Esophagus (tissue), 2 donors: ENCODE data around the gene MTMR2. TPM values are rescaled to one million over a fixed set of nuclear protein-coding genes. Genes with fewer than 3 reads are reported as not detected.
"Not testable (repeated sequence)": the region's sequence is repeated elsewhere in the genome, so short reads cannot be mapped to it uniquely, and the experiment has no call there.

Source experiments
- H3K27ac ChIP-seq, 2 donors: one replicate each; pipeline ENCODE4 v1.5.1; 2013; ENCODE audit warnings: low read depth in 2 of 2, mild to moderate bottlenecking in 2 of 2, inconsistent platforms in 1 of 2, low read length in 1 of 2, moderate library complexity in 1 of 2
- H3K27me3 ChIP-seq, 2 donors: one replicate each; pipeline ENCODE4 v1.6.1; 2013; ENCODE audit warnings: low read length in 2 of 2, control low read depth in 1 of 2, mild to moderate bottlenecking in 1 of 2; ENCODE audit not compliant: insufficient read depth in 2 of 2, control insufficient read depth in 1 of 2
- H3K36me3 ChIP-seq, 2 donors: one replicate each; pipeline ENCODE4 v1.6.1; 2013; ENCODE audit warnings: low read length in 1 of 2; ENCODE audit not compliant: control insufficient read depth in 2 of 2, insufficient read depth in 2 of 2
- H3K4me1 ChIP-seq, 2 donors: one replicate each; pipeline ENCODE4 v1.6.1; 2013; ENCODE audit warnings: low read length in 1 of 2; ENCODE audit not compliant: control insufficient read depth in 2 of 2, insufficient read depth in 2 of 2
- H3K4me3 ChIP-seq, 2 donors: one replicate each; pipeline ENCODE4 v1.5.1; 2013; ENCODE audit warnings: low read length in 2 of 2, mild to moderate bottlenecking in 2 of 2, low read depth in 1 of 2, moderate library complexity in 1 of 2
- H3K9me3 ChIP-seq, 2 donors: one replicate each; pipeline ENCODE4 v1.6.1; 2013; ENCODE audit warnings: mild to moderate bottlenecking in 2 of 2, low read depth in 1 of 2, low read length in 1 of 2, moderate library complexity in 1 of 2; ENCODE audit not compliant: control insufficient read depth in 2 of 2, insufficient read depth in 1 of 2
- WGBS, 2 donors: extraction: QIAGEN DNeasy Blood & Tissue Kit; methylation state at CpG; one replicate each; pipeline ENCODE4 v1.1.7; 2013; 5-methylcytosine and 5-hydroxymethylcytosine counted together
- polyA plus RNA-seq, 2 donors: library from polyadenylated mRNA; stranded (reverse); fragments of 200-250 nt; gene quantifications; one replicate each; pipeline ENCODE4 v1.2.3, GENCODE V29; 2013
- donor health status: healthy with polysubstance abuse.
- donor health status: Bipolar disorder and iron deficiency.

MTMR2 gene
- polyA plus RNA-seq, 2 donors, result 5.6 to 10.0 TPM

DNA sequence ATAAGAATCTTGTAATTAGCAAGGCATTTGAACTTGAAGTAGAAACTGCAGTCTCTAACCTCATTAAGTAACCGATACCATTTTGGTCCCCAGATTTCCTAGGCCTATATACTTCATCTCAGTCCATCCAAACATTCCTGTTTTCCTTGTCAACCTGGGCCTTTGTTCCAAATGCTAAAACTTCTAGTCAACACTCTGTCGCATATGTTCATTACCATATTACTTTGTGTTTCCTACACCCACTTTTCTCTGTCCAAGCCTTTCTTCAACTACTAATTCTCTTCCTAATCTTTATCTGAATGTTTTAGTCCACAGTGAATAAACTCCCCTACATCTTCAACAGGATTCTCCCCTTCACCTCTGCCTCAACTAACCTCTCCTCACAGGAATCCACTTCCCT, 31.4 kb downstream of the MTMR2 start:
- H3K36me3 ChIP-seq, result no peaks in the 10 kb centered on the region
- no peaks in the 10 kb centered on the region for H3K27me3 ChIP-seq
- 96 to 97% methylated on average over 2 of the region's 2 CpGs for WGBS, 2 donors
- H3K9me3 ChIP-seq, result no peaks in the 10 kb centered on the region
- H3K4me3 ChIP-seq, result no peak overlapping the region
- no peak overlapping the region for H3K27ac ChIP-seq
- no peaks in the 10 kb centered on the region for H3K4me1 ChIP-seq

DNA sequence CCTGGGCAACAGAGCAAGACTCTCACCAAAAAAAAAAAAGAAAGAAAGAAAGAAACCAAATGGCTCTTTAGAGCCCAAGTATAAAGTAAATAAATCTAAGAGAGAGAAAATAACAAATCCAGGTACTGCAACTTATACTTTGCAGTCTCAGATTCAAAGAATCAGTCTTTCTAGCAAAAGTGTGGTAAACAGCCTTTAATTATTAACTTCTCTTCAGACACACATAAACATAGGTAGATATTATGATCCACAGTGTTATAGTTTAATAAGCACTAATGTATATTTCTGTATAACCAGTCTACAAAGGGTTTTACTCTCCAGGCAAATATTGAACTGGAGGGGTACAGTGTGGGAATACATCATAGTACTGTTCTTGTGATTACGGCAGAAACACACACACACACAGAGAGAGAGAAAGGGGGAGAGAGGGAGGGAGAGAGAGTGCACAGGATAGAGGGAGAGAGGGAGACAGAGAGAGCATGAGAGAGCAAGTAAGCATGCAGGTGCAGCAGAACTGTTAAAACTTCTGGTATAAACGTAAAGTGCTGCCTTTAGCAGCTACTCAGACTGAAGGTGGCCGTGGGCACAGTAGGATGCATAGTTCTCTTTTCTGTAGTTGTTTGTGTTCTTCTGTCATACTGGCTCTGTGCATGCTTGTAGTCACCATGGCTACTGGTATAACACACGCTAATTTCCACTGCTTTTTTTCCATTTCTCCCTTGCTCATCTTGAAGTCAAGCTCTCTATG, 32.3 kb downstream of the MTMR2 start:
- no peaks in the 10 kb centered on the region for H3K9me3 ChIP-seq
- H3K4me3 ChIP-seq, result no peak overlapping the region
- H3K27ac ChIP-seq, result peak overlapping the region in 1 of 2 donors; percentile 21
- no peaks in the 10 kb centered on the region for H3K4me1 ChIP-seq
- 58 to 65% methylated on average over 4 of the region's 4 CpGs for WGBS, 2 donors
- no peaks in the 10 kb centered on the region for H3K36me3 ChIP-seq
- no peaks in the 10 kb centered on the region for H3K27me3 ChIP-seq

DNA sequence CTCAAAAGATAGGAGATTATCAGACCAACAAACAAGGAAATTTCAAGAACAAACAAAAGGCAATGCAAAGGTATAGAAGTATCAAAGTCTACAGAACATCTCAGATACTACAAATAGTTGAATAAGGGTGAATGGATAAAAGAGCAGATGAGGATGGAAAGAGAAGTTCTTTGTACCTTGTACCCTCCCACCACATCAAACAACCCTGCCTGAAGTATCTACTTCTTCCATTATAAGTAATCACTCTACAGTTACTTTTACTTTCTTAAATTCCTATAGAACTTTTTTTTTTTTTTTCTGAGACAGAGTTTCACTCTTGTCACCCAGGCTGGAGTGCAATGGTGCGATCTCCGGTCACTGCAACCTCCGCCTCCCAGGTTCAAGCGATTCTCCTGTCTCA, 35.1 kb downstream of the MTMR2 start:
- no peaks in the 10 kb centered on the region for H3K9me3 ChIP-seq
- no peak overlapping the region for H3K27ac ChIP-seq
- H3K4me3 ChIP-seq, result no peak overlapping the region
- H3K4me1 ChIP-seq, result no peaks in the 10 kb centered on the region
- H3K36me3 ChIP-seq, result no peaks in the 10 kb centered on the region
- WGBS, 2 donors, result 96 to 99% methylated on average over 4 of the region's 4 CpGs
- no peaks in the 10 kb centered on the region for H3K27me3 ChIP-seq

DNA sequence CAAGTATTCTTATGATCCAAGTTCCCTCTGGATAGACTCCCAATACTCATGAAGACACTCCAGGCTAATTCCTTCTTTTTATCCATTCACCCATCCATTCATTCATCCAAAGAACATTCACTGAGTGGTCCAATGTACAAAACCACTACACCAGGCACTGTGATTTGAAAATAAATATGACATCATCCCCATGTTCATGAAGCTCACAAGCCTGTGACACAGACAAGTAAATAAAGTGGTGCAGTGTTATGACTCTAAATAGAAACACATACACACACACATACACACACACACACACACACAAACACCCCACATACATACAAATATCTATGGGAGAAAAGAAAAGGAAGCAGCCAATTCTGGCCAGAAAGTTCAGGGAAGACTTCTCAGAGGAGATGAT, 35.5 kb downstream of the MTMR2 start:
- no peak overlapping the region for H3K4me3 ChIP-seq
- H3K36me3 ChIP-seq, result no peaks in the 10 kb centered on the region
- no peaks in the 10 kb centered on the region for H3K27me3 ChIP-seq
- no peaks in the 10 kb centered on the region for H3K9me3 ChIP-seq
- no peak overlapping the region for H3K27ac ChIP-seq
- no peaks in the 10 kb centered on the region for H3K4me1 ChIP-seq

DNA sequence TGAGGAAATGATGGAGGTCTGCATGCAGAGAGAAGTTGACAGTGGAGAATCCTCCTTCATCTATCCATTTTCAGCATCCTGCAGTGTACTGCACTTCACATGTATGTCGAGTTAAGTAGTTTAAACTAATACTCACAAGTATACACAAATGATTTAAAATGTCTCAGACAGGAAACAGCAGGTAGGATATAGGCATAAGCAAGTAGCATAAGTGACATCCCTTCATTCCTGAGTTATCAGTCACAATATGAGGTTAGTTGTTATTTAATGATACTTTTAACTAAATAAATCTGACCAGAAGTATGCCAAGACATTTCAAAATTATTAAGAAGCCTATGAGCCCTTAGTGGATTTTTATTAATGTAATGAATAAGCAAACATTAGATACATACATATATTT, 37.4 kb downstream of the MTMR2 start:
- H3K9me3 ChIP-seq, result no peaks in the 10 kb centered on the region
- H3K27me3 ChIP-seq, result no peaks in the 10 kb centered on the region
- WGBS, 2 donors, result 65 to 68% methylated on average over 1 of the region's 1 CpG
- no peaks in the 10 kb centered on the region for H3K36me3 ChIP-seq
- no peak overlapping the region for H3K27ac ChIP-seq
- no peaks in the 10 kb centered on the region for H3K4me1 ChIP-seq
- H3K4me3 ChIP-seq, result no peak overlapping the region

DNA sequence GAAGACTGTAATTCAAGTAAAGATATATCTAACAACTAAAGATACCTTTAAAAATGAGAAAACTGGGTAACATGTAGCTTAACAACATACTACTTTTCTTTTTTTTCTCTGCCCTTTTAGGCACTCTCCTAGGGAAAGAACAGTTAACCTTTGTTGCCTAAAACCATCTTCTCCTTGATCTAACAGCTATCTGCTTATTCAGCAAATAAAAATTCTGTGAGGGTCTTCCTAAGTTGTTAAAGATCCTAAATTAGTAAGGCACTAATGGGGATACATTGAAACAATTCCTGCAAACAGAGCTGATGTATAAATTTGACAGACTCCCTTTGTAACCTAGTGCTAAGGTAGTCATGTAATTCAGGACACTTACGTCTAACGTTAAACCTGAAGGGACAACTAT, 39.1 kb downstream of the MTMR2 start:
- WGBS, 2 donors, result 97 to 98% methylated on average over 2 of the region's 2 CpGs
- no peak overlapping the region for H3K27ac ChIP-seq
- H3K4me1 ChIP-seq, result no peaks in the 10 kb centered on the region
- H3K4me3 ChIP-seq, result no peak overlapping the region
- H3K9me3 ChIP-seq, result no peaks in the 10 kb centered on the region
- H3K36me3 ChIP-seq, result no peaks in the 10 kb centered on the region
- no peaks in the 10 kb centered on the region for H3K27me3 ChIP-seq

DNA sequence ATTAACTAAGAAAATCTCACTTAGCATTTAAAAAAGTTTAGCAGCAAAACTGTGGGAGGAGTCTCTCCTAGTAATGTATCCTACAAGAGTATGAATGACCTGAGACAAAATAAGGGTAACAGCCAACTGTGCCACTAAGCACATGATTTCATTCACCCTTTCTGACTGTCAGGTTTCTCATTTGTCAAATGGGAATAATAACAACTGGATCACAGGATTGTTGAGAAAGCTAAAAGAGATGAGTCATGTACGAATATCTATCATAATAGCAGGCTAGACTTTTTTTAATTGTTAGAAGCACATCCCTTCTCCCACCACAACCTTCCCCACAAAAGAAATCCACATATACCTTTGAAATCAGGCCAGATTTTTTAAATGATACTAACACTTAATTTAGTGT, 39.5 kb downstream of the MTMR2 start:
- Histone ChIP-seq H3K27ac (no peak overlapping the region), H3K4me1 (no peaks in the 10 kb centered on the region), H3K36me3 (no peaks in the 10 kb centered on the region), H3K27me3 (no peaks in the 10 kb centered on the region), H3K9me3 (no peaks in the 10 kb centered on the region), H3K4me3 (no peak overlapping the region)
- 35 to 52% methylated on average over 1 of the region's 1 CpG for WGBS, 2 donors

DNA sequence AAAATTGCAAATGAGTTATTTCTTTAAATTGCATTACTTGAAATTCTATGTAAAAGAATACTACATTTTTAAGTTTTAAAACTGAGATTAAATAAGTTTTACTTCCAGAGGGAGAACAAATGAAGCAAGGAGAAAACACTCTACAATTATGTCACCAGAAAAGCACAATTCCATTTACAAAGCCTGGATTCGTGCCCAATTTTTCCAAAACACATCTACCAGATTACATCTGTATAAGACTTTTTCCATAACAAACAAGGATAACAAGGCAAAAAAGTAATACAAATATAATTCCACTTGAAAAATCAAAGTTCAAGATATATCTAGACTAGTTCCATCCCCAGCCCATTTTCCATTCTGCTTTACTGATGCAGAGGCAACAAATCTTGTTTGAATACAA, 40.5 kb downstream of the MTMR2 start:
- no peaks in the 10 kb centered on the region for H3K9me3 ChIP-seq
- H3K27me3 ChIP-seq, result no peaks in the 10 kb centered on the region
- no peak overlapping the region for H3K4me3 ChIP-seq
- no peak overlapping the region for H3K27ac ChIP-seq
- 77 to 79% methylated on average over 1 of the region's 1 CpG for WGBS, 2 donors
- H3K36me3 ChIP-seq, result no peaks in the 10 kb centered on the region
- H3K4me1 ChIP-seq, result no peaks in the 10 kb centered on the region

DNA sequence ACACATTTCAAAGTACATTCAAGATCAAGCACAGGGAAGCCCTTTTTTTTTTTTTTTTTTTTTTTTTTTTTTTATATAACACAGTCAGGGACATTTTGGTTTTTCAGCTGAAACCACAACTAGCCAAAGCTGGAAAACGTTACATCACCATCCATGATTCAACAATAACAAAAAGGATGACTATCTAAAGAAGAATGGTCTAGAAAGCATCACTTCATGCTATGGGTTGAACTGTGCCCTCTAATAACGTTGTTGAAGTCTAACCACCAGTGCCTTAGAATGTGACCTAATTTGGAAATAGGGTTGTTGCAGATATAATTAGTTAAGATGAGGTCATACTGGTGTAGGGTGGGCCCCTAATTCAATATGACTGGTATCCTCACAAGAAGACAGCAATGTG, 46.6 kb downstream of the MTMR2 start:
- Histone ChIP-seq H3K4me1 (no peaks in the 10 kb centered on the region), H3K9me3 (no peaks in the 10 kb centered on the region), H3K4me3 (no peak overlapping the region), H3K36me3 (no peaks in the 10 kb centered on the region), H3K27ac (no peak overlapping the region), H3K27me3 (no peaks in the 10 kb centered on the region)
- WGBS, 2 donors, result 69 to 85% methylated on average over 2 of the region's 2 CpGs

DNA sequence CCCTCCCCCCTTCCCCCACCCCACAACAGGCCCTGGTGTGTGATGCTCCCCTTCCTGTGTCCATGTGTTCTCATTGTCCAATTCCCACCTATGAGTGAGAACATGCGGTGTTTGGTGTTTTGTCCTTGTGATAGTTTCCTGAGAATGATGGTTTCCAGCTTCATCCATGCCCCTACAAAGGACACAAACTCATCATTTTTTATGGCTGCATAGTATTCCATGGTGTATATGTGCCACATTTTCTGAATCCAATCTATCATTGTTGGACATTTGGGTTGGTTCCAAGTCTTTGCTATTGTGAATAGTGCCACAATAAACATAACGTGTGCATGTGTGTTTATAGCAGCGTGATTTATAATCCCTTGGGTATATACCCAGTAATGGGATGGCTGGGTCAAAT, 53.0 kb downstream of the MTMR2 start:
- not testable (repeated sequence) for H3K27me3 ChIP-seq, H3K4me3 ChIP-seq, H3K27ac ChIP-seq, H3K9me3 ChIP-seq, H3K36me3 ChIP-seq, H3K4me1 ChIP-seq
- 79 to 90% methylated on average over 3 of the region's 3 CpGs for WGBS, 2 donors
